HK-2 (cell line): ENCODE measurements around the gene NOTUM.

Source experiments
- DNase-seq: peaks from one replicate; pipeline ENCODE4 v3.0.0-alpha.2; 2018; ENCODE audit not compliant: unreplicated experiment

Gene NOTUM

DNA sequence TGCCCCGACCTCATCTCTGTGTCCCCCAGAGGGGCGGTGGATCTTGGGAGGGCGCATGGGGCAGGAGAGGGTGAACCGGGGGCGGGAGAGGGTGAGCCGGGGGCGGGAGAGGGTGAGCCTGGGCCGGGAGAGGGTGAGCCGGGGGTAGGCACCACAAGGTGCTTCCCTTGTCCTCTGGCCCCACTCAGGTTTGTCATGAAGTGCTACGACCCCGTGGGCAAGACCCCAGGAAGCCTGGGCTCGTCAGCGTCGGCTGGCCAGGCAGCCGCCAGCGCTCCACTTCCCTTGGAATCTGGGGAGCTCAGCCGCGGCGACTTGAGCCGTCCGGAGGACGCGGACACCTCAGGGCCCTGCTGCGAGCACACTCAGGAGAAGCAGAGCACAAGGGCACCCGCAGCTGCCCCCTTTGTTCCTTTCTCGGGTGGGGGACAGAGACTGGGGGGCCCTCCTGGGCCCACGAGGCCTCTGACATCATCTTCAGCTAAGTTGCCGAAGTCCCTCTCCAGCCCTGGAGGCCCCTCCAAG, 35.3 kb upstream of the NOTUM start:
- DNase-seq, result no peak

GRCh38 chr17:81995463-81996231, 34.7 kb upstream of the NOTUM start:
- no peak for DNase-seq

DNA sequence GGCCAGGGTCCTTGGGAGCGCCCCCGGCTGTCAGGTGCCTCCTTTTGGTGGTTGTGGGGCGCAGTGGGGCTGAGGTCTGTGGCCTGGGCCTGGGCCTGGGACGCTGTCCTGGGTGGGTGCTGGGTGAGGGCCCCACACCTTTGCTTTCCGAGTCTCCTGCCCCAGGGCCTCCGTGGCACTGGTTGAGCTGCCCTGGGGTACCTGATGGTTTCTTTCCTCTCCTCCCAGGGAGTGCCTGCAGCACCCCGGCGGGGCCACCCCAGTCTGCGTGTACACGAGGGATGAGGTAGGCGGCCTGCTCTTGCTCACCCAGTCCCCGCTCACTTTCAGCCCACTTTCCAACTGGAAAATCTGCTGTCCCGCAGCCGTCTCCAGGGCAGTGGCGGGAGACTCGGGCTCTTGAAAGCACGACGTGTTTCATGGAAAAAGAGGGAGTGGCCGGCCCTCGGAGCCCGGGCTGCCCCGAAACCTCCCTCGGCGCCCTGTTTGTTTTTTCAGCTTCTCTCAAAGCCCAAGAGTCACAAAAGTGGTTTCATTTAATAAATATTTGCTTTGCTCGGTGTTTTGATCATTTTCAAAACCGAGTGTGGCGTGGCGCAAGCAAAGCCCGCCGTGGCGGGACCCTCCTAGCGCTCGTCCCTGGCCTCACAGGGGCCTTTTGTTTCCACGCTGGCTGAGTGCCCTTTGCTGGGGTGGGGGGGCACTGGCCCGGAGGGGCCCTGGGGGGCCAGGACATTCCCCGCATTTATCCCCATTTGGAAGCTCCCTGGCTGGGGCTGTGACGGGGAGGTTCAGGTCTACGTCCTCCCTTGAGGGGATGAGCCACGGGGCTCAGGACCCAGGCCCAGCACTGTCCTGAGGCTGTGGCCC, 33.8 kb upstream of the NOTUM start:
- DNase-seq, result no peak

DNA sequence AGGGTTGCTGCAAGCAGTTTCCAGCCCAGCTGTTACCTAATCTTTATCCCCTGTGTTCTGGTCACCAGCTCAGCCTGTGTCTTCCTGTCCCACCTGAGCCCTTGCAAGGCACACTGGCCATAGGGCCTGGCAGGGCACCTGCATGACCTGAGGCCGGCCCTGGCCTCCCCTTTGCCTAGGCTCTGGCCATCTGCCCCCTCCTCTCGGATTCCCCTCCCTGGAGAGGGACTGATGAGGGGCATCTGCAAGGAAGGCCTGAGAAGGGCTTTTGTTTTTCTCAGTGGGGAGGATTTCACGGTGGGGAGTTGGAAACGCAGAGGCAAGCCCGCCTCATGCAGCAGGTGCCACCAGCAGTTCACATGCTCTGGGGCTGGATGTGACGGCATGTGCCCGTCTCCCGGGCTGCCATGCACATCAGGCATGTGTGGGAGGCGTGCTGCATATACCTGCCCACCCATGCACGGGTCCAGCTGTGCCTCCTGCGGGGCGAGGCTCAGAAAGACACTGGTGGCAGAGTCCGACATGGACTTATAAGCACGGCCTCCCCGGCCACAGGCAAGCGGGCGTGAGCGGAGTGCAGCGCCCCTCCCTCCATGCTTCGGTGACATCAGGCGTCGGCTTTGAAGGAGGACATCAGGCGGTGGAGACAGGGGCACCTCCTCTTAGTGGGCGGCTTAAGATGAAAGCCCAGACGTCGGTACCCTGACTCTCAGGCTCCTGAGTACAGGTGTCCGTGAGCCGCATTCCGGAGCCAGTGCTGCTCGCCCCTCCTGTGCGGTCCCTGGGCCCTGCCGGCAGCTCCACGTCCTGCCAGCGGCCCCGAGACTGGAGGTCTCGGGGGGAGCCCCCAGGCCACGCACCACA, 33.0 kb upstream of the NOTUM start:
- DNase-seq, result no peak

DNA sequence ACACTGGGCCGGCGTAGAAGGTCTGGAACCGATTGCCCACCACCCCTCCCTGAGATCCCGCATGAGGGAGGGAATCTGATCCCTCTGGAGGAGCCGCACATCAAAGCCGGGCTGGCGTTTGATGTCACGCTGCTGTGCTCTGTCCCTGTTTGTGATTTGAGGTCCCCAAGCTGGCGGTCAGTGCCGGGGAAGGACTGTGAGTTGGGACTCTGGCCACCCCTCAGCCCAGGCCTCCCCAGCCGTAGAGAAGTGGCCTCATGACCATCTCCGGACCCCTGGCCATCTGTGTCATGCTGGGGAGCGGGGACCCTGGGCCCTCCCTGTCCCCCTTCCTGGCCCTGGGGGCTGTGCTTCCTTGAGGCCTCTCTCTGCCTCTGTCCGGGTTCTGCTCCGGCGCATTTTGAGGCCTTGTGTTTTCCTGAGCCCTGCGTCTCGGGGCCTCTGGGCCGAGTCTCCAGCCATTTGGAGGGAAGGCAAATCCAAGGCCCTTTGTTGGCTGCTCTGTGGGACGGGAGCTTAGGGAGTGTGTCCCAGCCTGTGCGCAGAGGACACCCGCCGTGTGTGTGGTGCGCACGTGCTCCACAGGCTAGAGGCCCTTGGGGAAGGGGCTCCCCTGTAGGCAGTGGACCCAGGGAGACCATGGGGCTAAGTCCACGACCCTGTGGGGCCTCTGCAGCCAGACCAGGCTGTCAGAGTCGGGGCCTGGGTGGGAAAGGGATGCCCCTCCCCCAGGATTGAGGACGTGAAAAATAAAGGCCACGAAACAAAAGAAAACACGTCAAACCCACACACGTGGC, 31.5 kb upstream of the NOTUM start:
- no peak for DNase-seq

- DNase-seq, result peak; percentile 92
These were observed 30.8 kb upstream of the NOTUM start for GRCh38 chr17:81991684-81992305.

DNA sequence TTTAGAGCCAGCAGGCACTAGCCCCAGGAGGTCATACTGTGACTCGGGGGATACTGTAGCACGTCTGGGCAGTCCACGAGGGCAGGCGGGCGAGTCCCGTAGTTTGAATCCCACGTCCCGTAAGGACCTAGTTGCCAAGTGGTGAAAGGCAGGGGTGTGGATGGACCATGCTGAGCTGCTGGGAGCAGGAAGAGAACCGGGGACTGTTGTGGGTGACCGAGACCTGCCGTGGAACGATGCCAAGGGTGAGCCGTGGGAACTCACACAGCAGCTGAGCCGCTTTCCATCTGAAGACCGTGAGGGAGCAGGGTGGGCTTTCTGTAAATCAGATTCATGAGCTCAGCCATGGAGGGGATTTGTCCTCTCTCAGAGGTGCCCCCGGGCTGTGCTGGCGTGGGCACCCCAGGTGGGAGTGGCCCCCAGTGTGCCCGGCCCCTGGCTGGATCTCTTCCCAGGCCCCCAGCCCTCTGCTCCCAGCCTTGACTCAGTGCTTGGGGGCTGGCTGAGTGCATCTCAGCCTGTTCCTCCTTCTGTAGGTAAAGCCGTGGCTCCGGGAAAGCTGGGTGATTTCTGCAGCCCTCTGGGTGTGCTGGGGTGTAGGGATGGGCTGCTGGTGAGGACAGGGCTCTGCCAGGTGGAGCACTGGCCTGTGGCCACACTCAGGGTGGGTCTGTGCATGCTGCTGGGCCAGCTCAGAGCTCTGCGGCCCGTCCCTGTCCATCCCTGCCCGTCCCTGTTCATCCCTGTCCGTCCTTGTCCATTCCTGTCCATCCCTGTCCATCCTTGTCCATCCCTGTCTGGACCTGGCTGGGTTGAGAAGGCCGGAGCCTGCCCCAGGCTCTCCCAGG, 30.1 kb upstream of the NOTUM start:
- no peak for DNase-seq

GRCh38 chr17:81987161-81987770, 26.3 kb upstream of the NOTUM start:
- no peak for DNase-seq

DNA sequence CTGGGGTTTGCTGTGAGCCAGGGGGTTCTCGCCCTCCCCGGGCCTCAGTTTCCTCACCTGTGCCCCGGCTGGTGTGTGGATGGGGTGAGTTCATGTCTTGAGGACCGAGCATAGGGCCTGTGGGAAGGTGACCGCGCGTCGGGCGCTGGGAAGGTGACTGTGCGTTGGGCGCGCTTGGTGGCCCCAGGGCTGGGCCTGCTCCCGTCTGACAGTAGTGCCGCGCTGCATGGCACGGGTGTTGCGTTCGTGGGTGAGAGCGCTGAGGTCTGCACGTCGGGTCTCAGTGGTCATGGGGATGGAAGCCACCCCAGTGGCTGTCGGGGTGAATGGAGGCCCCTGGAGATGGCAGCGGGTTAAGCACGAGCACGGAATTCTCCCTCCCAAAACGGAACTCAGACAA, 25.6 kb upstream of the NOTUM start:
- no peak for DNase-seq

GRCh38 chr17:81984773-81985410, 23.9 kb upstream of the NOTUM start:
- no peak for DNase-seq

GRCh38 chr17:81983639-81984373, 22.8 kb upstream of the NOTUM start:
- DNase-seq, result no peak

DNA sequence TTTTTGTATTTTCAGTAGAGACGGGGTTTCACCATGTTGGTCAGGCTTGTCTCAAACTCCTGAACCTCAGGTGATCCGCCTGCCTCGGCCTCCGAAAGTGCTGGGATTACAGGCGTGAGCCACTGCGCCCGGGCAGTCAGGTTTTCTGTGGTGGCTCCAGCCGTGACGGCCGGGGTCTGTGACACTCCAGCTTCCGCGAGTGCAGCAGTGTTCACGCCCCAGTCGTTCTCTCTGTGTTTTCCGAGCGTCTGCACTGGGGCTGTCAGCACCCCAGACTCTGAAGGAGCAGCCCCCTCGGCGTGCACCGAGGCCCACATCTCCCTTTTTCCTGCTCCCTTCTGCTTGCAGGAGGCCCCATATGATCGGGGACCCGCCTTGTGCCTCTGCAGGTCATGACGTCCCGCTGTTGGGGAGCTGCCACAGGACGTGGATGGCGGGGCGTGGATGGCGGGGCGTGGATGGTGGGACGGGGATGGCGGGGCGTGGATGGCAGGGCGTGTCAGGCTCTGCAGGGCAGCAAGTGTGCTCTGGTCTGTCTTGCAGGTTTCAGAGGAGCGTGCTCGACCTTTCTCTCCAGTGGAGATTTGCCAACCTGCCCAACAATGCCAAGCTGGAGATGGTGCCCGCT, 22.1 kb upstream of the NOTUM start:
- DNase-seq, result no peak

- peak; percentile 52 for DNase-seq
These were observed 20.5 kb upstream of the NOTUM start for GRCh38 chr17:81981511-81981910.

DNA sequence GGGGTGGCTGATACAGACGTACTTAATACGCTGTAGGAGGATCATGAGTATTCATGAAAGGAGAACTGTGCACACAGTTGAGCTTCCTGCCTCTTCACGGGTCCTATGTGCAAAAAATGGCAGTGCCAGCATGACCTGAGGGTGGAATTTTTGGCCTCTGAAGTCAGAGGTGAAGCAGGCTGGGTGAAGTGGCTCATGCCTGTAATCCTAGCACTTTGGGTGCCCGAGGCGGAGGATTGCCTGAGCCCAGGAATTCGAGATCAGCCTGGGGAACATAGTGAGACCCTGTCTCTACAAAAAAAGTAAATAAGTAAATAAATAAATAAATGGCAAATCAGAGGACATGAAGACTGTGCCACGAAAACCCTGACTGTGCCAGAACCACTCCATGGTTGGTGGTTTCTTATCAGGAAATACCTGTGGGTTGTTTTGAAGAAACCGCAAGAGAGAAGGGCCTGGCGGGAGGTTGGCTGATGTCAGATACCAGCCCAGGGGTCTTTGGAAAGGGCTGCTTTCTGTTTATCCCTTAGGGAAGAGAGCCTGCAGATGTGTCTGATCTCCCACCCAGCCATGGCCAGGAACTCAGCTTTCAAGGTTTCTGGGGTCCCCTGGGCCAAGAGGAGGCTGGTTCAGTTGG, 19.8 kb upstream of the NOTUM start:
- DNase-seq, result no peak

DNA sequence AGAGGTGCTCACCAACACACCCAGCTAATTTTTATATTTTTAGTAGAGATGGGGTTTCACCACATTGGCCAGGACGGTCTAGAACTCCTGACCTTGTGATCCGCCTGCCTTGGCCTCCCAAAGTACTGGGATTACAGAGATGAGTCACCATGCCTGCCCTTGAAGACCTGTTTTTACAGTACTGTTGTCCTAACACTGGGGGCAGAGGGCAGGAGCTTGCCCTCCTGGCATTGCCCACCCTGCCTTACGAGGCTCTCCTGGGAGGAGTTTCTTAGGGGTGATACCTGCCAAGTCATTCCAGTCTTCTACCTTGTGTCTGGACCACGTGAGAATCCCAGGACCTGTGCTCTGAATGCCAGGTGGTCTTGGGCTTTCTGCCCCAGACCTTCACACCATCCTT, 19.1 kb upstream of the NOTUM start:
- no peak for DNase-seq

DNA sequence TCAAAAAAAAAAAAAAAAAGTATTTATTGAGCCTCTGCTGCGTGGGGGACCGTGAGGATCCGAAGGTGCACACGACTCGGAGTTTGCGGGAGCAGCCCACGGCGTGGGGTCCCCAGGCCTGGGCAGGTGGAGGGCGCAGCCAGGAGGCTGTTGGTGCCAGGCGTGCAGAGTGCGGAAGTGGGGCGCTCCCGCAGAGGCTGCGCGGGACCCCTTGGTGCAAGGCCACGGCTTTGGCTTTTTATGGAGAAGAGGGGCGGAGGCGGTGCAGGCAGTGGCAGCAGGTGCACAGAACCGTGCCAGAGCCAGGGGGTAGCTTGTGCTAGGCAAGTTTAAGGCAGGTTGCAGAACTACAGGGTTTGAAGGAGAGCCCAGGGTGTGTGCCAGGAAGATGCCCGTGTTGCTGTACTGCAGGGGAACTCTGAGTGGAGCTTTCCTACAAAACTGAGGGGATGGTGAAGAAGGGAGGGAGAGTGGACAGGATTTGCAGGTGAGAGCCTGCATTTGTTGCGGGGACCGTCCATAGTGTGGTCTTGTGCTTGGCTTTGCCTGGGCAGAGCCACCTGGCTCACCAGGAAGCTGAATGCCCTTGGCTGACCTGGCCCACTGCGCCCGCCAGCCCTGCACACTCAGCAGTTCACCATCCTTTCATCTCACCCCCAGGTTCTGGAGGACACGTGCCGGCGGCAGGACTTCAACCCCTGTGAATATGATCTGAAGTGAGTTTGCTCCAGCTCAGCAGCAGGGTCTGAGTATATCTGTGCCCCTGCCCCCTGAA, 17.7 kb upstream of the NOTUM start:
- no peak for DNase-seq
